Prostate gland (tissue), 2 donors: ENCODE results near the gene GH1. TPM values are rescaled to one million over a fixed set of nuclear protein-coding genes. Genes with fewer than 3 reads are reported as not detected.
A peak's percentile ranks its signal among the peaks of the same experiment; 100 is the strongest.
"Not testable (repeated sequence)": the region's sequence is repeated elsewhere in the genome, so short reads cannot be mapped to it uniquely, and the experiment has no call there.

Source experiments
- DNase-seq: peaks from one replicate; pipeline ENCODE4 v3.0.0-alpha.2; 2019; ENCODE audit warnings: low spot score
- H3K27ac ChIP-seq, 2 donors: fragments of 200-600 bp; sonication (generic); 2 replicates each; pipeline ENCODE4 v1.5.1; 2017 to 2019
- H3K27me3 ChIP-seq: fragments of 200-600 bp; sonication (generic); replicated peaks from 2 replicates; pipeline ENCODE4 v1.5.1; 2019; ENCODE audit not compliant: insufficient read depth
- H3K36me3 ChIP-seq, 2 donors: fragments of 200-600 bp; sonication (generic); 1 replicate in 1 of 2; 2 replicates in 1 of 2; pipeline versions ENCODE4 v1.5.1 to v1.8.1; 2017 to 2019
- H3K4me1 ChIP-seq: fragments of 200-600 bp; sonication (generic); replicated peaks from 2 replicates; pipeline ENCODE4 v1.5.1; 2019
- H3K4me3 ChIP-seq, 2 donors: fragments of 200-600 bp; sonication (generic); 2 replicates each; pipeline ENCODE4 v1.5.1; 2017 to 2019
- H3K9me3 ChIP-seq: fragments of 200-600 bp; sonication (generic); 2 replicates; pipeline ENCODE4 v1.5.1; 2017
- CTCF ChIP-seq, 4 experiments: fragments of 200-600 bp in 2 of 4; fragments of 450-650 bp in 2 of 4; sonication (generic) in 2 of 4; IDR thresholded peaks; 1 replicate in 3 of 4; 2 replicates in 1 of 4; pipeline ENCODE4 v1.5.1; 2016 to 2019; ENCODE audit warnings: antibody characterized with exemption in 4 of 4, mild to moderate bottlenecking in 2 of 4, moderate library complexity in 2 of 4
- POLR2A ChIP-seq: fragments of 450-650 bp; IDR thresholded peaks from one replicate; pipeline ENCODE4 v1.6.1; 2016; ENCODE audit warnings: antibody characterized with exemption, mild to moderate bottlenecking
- POLR2AphosphoS5 ChIP-seq: sonication (generic); formaldehyde crosslinking; IDR thresholded peaks from one replicate; pipeline ENCODE4 v1.6.1; 2017; ENCODE audit warnings: antibody characterized with exemption
- WGBS: methylation state at CpG from one replicate; pipeline ENCODE4 v1.1.5; 2018; 5-methylcytosine and 5-hydroxymethylcytosine counted together
- intact Hi-C: fragments of 100-400 bp; cut with DNase I; formaldehyde crosslinking; loops from one replicate; pipeline ENCODE4 v1.14.2; 2022
- total RNA-seq, 2 donors: library from RNA; depleted of rRNA; stranded (reverse); fragments of >200 nt; gene quantifications; one replicate each; pipeline ENCODE4 v1.1.0, GENCODE V29; 2016

GH1 gene
- total RNA-seq, 2 donors from 2014 or later: not detected

DNA sequence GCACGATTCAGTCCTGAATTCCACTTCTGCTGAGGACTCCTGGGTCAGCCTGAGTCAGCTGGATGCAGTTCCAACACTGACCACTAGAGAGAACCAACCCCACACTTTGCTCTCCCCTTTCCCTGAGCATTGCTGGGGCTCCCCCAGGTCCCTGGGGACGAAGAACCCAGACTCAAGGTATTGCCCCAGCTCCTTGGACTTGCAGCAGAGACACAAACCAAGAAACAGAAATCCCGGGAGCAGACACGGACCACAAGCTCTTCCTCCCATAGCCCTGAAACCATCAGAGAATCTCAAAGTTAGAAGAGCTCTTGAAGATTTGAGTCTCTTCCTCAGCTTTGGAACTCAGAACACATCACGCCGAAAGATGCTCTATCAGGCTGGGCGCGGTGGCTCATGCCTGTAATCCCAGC is 678 bp upstream of the GH1 start:
- intact Hi-C loops: loop anchor here (5.0 to 10.0 kb wide), 2 partner anchors 108 to 365 kb away; no protein-coding TSS in a partner anchor
- Histone ChIP-seq H3K36me3 (no peaks in the 10 kb centered on the region), H3K4me3 (no peak overlapping the region), H3K27ac (no peak overlapping the region), H3K27me3 (no peaks in the 10 kb centered on the region), H3K9me3 (no peaks in the 10 kb centered on the region), H3K4me1 (no peaks in the 10 kb centered on the region)
- TF ChIP-seq CTCF (IDR thresholded peaks at IDR 0.05) (peak; percentile 76 to 90 (median 87)), POLR2A (no peak)
- 43% methylated on average over 8 of the region's 8 CpGs for WGBS
- peak; percentile 16 for DNase-seq

DNA sequence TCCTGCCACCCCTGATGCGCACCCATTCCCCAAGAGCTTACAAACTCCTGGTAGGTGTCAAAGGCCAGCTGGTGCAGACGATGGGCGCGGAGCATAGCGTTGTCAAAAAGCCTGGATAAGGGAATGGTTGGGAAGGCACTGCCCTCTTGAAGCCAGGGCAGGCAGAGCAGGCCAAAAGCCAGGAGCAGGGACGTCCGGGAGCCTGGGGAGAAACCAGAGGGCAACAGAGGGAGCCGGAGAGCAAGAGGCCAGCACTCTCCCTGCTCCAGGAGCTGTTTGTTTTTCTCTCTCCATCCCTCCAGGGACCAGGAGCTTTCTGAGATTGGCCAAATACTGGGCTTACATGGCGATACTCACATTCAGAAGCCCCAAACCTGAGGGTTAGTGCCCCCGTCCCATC is 334 bp downstream of the GH1 start:
- Histone ChIP-seq H3K4me3 (no peak overlapping the region), H3K9me3 (no peaks in the 10 kb centered on the region), H3K27ac (no peak overlapping the region), H3K4me1 (no peaks in the 10 kb centered on the region), H3K36me3 (no peaks in the 10 kb centered on the region), H3K27me3 (no peaks in the 10 kb centered on the region)
- DNase-seq: no peak
- 75% methylated on average over 10 of the region's 10 CpGs for WGBS
- TF ChIP-seq CTCF (IDR thresholded peaks at IDR 0.05) (no peak), POLR2A (no peak), POLR2AphosphoS5 (no peak)
- intact Hi-C loops: loop anchor here (5.0 to 10.0 kb wide), 2 partner anchors 109 to 366 kb away; no protein-coding TSS in a partner anchor

DNA sequence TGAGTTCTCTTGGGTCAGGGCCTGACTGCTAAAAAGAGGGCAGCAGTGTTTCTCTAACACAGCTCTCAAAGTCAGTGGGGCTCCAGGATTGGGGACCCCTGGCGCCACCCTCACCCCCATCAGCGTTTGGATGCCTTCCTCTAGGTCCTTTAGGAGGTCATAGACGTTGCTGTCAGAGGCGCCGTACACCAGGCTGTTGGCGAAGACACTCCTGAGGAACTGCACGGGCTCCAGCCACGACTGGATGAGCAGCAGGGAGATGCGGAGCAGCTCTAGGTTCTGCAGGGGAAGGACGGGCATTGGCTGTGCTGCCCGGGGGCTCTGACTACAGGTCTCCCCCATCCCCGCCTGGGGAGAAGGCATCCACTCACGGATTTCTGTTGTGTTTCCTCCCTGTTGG is 993 bp downstream of the GH1 start:
- no peaks in the 10 kb centered on the region for H3K4me1 ChIP-seq
- H3K36me3 ChIP-seq: no peaks in the 10 kb centered on the region
- H3K27ac ChIP-seq: no peak overlapping the region
- TF ChIP-seq POLR2A: no peak
- TF ChIP-seq POLR2AphosphoS5: no peak
- no peak for TF ChIP-seq CTCF (IDR thresholded peaks at IDR 0.05)
- H3K9me3 ChIP-seq: no peaks in the 10 kb centered on the region
- H3K4me3 ChIP-seq: no peak overlapping the region
- H3K27me3 ChIP-seq: no peaks in the 10 kb centered on the region
- intact Hi-C loops: loop anchor here (5.0 to 10.0 kb wide), 2 partner anchors 110 to 367 kb away; no protein-coding TSS in a partner anchor
- 76% methylated on average over 13 of the region's 13 CpGs for WGBS
- no peak for DNase-seq

DNA sequence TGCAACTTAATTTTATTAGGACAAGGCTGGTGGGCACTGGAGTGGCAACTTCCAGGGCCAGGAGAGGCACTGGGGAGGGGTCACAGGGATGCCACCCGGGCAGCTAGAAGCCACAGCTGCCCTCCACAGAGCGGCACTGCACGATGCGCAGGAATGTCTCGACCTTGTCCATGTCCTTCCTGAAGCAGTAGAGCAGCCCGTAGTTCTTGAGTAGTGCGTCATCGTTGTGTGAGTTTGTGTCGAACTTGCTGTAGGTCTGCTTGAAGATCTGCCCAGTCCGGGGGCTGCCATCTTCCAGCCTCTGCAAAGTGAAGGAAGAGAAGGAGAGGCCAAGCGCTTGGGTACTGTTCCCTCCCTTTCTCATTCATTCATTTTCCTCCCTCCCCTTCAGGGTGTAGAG is 1.4 kb downstream of the GH1 start:
- WGBS: 87% methylated on average over 11 of the region's 11 CpGs
- H3K27me3 ChIP-seq, H3K9me3 ChIP-seq, H3K36me3 ChIP-seq, DNase-seq, H3K4me3 ChIP-seq, H3K27ac ChIP-seq, H3K4me1 ChIP-seq: not testable (repeated sequence)
- intact Hi-C loops: loop anchor here (5.0 to 10.0 kb wide), 2 partner anchors 110 to 368 kb away; no protein-coding TSS in a partner anchor

DNA sequence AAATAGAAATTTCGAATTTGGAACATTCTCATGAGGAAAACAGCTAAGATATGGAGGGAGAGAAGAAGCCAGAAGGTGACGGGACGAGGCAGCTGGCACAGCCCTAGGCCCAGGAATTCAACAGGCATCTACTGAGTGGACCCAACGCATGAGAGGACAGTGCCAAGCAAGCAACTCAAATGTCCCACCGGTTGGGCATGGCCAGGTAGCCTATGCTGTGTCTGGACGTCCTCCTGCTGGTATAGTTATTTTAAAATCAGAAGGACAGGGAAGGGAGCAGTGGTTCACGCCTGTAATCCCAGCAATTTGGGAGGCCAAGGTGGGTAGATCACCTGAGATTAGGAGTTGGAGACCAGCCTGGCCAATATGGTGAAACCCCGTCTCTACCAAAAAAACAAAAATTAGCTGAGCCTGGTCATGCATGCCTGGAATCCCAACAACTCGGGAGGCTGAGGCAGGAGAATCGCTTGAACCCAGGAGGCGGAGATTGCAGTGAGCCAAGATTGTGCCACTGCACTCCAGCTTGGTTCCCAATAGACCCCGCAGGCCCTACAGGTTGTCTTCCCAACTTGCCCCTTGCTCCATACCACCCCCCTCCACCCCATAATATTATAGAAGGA is 2.0 kb downstream of the GH1 start:
- Histone ChIP-seq H3K27ac (no peak overlapping the region), H3K4me3 (no peak overlapping the region), H3K4me1 (no peaks in the 10 kb centered on the region), H3K27me3 (no peaks in the 10 kb centered on the region), H3K9me3 (no peaks in the 10 kb centered on the region), H3K36me3 (no peaks in the 10 kb centered on the region)
- no peak for DNase-seq
- intact Hi-C loops: loop anchor here (5.0 to 10.0 kb wide), 2 partner anchors 111 to 368 kb away; no protein-coding TSS in a partner anchor
- 88% methylated on average over 12 of the region's 12 CpGs for WGBS
- TF ChIP-seq POLR2AphosphoS5 (no peak), POLR2A (no peak), CTCF (IDR thresholded peaks at IDR 0.05) (no peak)

DNA sequence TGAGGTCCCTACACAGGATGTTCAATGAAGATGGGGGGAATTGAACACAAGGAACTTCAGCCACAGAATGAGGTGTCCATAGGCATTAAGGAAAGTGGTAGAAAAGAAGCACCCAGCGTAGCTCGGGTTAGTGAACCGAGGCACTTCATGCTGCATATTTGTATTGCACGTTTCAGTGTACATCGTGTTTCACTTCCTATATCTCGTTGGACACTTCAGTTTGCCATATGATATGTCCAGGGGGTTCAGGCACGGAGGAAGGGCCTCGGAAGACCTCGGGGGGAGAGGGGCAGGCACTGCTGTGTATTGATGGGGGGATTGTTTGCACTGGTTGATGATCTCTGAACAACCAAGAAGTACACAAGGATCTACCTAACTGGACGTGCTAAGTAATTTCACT is 2.9 kb downstream of the GH1 start:
- H3K27ac ChIP-seq, H3K4me3 ChIP-seq, DNase-seq, H3K9me3 ChIP-seq, H3K27me3 ChIP-seq, H3K4me1 ChIP-seq, H3K36me3 ChIP-seq: not testable (repeated sequence)
- 74% methylated on average over 10 of the region's 10 CpGs for WGBS
- intact Hi-C loops: loop anchor here (5.0 to 10.0 kb wide), 2 partner anchors 112 to 369 kb away; no protein-coding TSS in a partner anchor
